ENCODE results near the gene KRTAP22-1.

GRCh38 chr21:30552782-30553181 lies 48.1 kb upstream of the KRTAP22-1 start:
- TF ChIP-seq CTCF (IDR thresholded peaks at IDR 0.05) (no peak), POLR2AphosphoS5 (IDR thresholded peaks at IDR 0.05; ENCODE audit: low read depth, low read length) (no peak), TCF7L2 (IDR thresholded peaks at IDR 0.05; ENCODE audit: low read depth, low read length) (no peak), SIN3A (IDR thresholded peaks at IDR 0.05; ENCODE audit: borderline replicate concordance, insufficient read depth, low read depth, low read length) (no peak), REST (IDR thresholded peaks at IDR 0.05; ENCODE audit: insufficient read depth in 1 of 2, low read depth in 2 of 2, low read length in 1 of 2) (no peak)

All from Panc1 (cell line).